VCaP (cell line): ENCODE data around the gene ACACB.

Source experiments
- H3K27ac ChIP-seq: fragments of 450-650 bp; 2 replicates; pipeline ENCODE4 v1.5.1; 2017
- TF ChIP-seq, protein P1 (sequence below): fragments of 450-650 bp; conservative IDR thresholded peaks from 2 replicates; pipeline ENCODE4 v1.5.1; 2017; ENCODE audit warnings: mild to moderate bottlenecking, moderate library complexity

The ACACB gene

DNA sequence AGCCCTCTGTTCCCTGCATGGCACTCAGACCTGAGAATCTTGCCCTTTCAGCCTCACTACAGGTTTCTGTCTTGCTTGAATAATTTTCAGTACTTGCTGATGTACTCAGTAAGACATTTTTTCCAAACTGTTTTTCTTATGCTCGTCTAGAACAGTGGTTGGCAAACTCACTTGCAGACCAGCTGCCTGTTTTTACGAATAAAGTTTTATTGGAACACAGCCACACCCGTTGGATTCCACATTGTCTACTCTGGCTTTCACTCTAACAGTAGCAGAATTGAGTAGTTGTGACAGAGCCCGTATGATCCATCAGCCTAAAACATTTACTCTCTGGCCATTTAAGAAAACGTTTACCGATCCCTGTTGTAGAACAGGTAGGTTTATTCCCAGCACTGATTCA is 119.9 kb downstream of the ACACB start:
- TF ChIP-seq, protein P1, sequence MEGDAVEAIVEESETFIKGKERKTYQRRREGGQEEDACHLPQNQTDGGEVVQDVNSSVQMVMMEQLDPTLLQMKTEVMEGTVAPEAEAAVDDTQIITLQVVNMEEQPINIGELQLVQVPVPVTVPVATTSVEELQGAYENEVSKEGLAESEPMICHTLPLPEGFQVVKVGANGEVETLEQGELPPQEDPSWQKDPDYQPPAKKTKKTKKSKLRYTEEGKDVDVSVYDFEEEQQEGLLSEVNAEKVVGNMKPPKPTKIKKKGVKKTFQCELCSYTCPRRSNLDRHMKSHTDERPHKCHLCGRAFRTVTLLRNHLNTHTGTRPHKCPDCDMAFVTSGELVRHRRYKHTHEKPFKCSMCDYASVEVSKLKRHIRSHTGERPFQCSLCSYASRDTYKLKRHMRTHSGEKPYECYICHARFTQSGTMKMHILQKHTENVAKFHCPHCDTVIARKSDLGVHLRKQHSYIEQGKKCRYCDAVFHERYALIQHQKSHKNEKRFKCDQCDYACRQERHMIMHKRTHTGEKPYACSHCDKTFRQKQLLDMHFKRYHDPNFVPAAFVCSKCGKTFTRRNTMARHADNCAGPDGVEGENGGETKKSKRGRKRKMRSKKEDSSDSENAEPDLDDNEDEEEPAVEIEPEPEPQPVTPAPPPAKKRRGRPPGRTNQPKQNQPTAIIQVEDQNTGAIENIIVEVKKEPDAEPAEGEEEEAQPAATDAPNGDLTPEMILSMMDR: no peak
- H3K27ac ChIP-seq: no peak overlapping the region

DNA sequence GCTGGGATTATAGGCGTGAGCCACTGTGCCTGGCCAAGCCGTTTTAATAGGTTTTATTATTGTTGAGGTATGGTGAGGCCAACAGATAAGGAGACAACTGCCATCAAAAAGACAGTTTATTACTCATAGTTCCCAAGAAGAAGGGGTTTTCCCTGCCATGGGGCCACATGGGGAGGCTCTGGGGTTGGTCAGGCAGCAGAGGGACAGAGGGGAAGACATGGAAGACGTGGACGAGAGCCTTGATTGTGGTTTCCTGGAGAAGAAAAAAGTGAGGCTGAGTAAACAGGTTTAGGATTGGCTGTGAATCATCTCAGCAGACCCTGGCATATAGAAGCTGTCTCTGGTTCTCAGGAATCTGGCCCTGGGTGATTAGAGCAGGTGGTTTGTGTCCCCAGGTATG is 122.8 kb downstream of the ACACB start:
- TF ChIP-seq, protein P1: no peak
- no peak overlapping the region for H3K27ac ChIP-seq

DNA sequence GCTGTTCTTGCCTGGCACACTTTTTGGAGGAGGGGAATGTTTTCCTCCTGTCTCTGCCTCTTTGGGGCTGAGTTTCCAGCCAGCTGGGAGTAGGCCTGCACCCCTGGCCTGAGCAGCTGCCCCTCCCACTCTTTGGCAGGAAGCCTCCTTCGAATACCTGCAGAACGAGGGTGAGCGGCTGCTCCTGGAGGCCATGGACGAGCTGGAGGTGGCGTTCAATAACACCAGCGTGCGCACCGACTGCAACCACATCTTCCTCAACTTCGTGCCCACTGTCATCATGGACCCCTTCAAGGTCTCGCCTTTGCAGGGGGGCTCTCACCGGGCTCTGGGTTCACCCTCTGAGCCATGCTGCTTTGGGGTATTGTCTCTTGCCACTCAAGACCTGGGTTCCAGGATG is 123.3 kb downstream of the ACACB start:
- H3K27ac ChIP-seq: no peak overlapping the region
- TF ChIP-seq, protein P1: no peak

DNA sequence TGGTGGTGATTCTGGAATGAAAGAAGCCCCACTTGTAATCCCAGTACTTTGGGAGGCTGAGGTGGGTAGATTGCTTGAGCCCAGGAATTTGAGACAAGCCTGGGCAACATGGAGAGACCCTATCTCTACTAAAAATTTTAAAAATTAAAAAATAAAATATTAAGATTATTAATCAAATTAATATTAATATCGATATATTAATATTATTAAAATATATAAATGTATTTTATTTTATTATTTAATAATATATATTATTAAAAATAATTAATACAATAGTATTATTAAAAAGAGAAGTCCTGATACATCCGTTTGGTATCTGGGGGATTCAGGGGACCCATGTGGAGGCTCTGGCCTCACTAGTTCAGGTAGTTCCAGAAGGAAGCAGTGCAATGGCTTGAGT is 124.0 kb downstream of the ACACB start:
- H3K27ac ChIP-seq: no peak overlapping the region
- TF ChIP-seq, protein P1: no peak

DNA sequence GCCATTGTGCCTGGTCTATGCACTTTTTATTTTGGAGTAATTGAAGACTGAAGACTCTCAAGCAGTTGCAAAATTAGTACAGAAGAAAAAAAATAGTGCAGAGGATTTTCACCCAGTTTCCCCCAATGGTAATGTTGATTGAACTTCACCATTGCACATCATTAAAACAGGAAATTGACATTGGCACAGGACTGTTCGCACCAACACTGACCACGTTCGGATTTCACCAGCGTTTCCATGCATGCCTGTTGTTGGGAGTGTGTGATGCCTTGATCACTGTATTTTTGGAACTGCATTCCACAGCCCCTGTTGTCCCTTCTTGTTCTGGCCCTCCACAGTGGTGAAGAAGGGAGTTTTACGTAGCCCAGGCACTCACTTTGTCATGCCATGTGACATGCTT is 125.5 kb downstream of the ACACB start:
- TF ChIP-seq, protein P1: no peak
- no peak overlapping the region for H3K27ac ChIP-seq

DNA sequence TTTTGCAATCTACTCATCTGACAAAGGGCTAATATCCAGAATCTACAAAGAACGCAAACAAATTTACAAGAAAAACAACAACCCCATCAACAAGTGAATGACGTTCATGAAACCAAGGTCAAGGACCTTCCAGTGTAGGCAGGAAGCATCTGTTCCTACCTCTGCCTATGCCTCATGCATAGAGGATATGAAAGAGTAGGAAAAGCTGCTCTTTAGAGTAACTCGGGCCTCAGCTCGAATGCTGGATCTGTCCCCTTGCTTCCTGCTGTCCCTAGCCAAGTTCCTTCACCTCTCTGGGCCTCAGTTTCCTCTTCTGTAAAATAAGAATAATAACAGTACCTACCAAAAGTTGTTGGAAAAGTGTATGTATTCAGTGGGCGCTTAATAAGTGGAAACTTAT is 127.7 kb downstream of the ACACB start:
- TF ChIP-seq, protein P1: no peak
- no peak overlapping the region for H3K27ac ChIP-seq

DNA sequence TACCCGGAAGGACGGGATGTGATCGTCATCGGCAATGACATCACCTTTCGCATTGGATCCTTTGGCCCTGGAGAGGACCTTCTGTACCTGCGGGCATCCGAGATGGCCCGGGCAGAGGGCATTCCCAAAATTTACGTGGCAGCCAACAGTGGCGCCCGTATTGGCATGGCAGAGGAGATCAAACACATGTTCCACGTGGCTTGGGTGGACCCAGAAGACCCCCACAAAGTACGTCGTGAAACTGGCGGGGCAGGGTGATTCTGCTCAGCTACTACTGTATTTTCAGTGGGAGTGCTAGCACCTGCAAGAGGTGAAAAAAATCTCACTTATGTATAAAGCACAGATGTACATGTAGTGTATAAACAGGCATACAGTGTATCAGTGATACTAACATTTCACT is 129.8 kb downstream of the ACACB start:
- TF ChIP-seq, protein P1: no peak
- no peak overlapping the region for H3K27ac ChIP-seq
